Left cardiac atrium (tissue), 4 donors: ENCODE measurements around the gene RNF14. TPM values are rescaled to one million over a fixed set of nuclear protein-coding genes. Genes with fewer than 3 reads are reported as not detected.

Experiments
- ATAC-seq, 2 donors: fragments of 200-7000 bp; cut with Tn5 transposase; one replicate each; pipeline ENCODE4 v1.9.1; 2020; ENCODE audit warnings: mild to moderate bottlenecking in 2 of 2, moderate library complexity in 2 of 2
- DNase-seq: peaks from one replicate; pipeline ENCODE4 v3.0.0-alpha.2; 2020
- intact Hi-C, 2 donors: fragments of 100-400 bp; cut with DNase I; formaldehyde crosslinking; loops; one replicate each; pipeline versions ENCODE4 v1.14.1 to v1.15.1; 2022 to 2023
- total RNA-seq, 2 donors: library from RNA; stranded (reverse); fragmentation: NEBNext Ultra II Directional; extraction: Animal tissue kit (Norgen Biotek cat#: 25700); gene quantifications; one replicate each; pipeline ENCODE4 v1.2.1, GENCODE V29; 2021
- donor health status: DM: no; HTN: yes; CAD: no.
- donor health status: DM: no; HTN: yes; CAD: no; lungs with severe emphysema.
- donor health status: DM: yes; HTN: yes; CAD: no.
- donor health status: Dilated cardiomyopathy.

RNF14 gene
- total RNA-seq, 2 donors from 2014 or later: 71.8 to 87.4 TPM

GRCh38 chr5:141944076-141944475 lies 24.8 kb upstream of the RNF14 start:
- DNase-seq (no peak), ATAC-seq (no peak)
- intact Hi-C loops: no loop called here

GRCh38 chr5:141945511-141946051 lies 23.3 kb upstream of the RNF14 start:
- DNase-seq (peak; percentile 42), ATAC-seq (peak; percentile 32 to 45)
- intact Hi-C loops: no loop called here

GRCh38 chr5:141947316-141947715 lies 21.6 kb upstream of the RNF14 start:
- ATAC-seq: no peak
- intact Hi-C loops: no loop called here
- DNase-seq: no peak

GRCh38 chr5:141948812-141949211 lies 20.1 kb upstream of the RNF14 start:
- intact Hi-C loops: no loop called here
- DNase-seq (no peak), ATAC-seq (no peak)

- intact Hi-C loops: no loop called here
- no peak for DNase-seq
- ATAC-seq: no peak
Measured at GRCh38 chr5:141949511-141949910, 19.4 kb upstream of the RNF14 start.

- ATAC-seq (no peak), DNase-seq (no peak)
- intact Hi-C loops: loop anchor here in 1 of 2 donors (10.0 kb wide), 1 partner anchor 66 kb away; no protein-coding TSS in a partner anchor
Measured at GRCh38 chr5:141950207-141951005, 18.5 kb upstream of the RNF14 start.

- DNase-seq (no peak), ATAC-seq (peak; percentile 15 to 43)
- intact Hi-C loops: loop anchor here in 1 of 2 donors (10.0 kb wide), 1 partner anchor 67 kb away; no protein-coding TSS in a partner anchor
Measured at GRCh38 chr5:141951332-141951781, 17.5 kb upstream of the RNF14 start.

- intact Hi-C loops: loop anchor here in 1 of 2 donors (10.0 kb wide), 1 partner anchor 67 kb away; no protein-coding TSS in a partner anchor
- no peak for DNase-seq
- no peak for ATAC-seq
Measured at GRCh38 chr5:141952020-141952419, 16.9 kb upstream of the RNF14 start.

- DNase-seq (no peak), ATAC-seq (no peak)
- intact Hi-C loops: loop anchor here in 1 of 2 donors (10.0 kb wide), 1 partner anchor 69 kb away; no protein-coding TSS in a partner anchor
Measured at GRCh38 chr5:141954194-141954593, 14.7 kb upstream of the RNF14 start.

- intact Hi-C loops: loop anchor here (5.0 to 10.0 kb wide), 2 partner anchors 73 to 80 kb away; partner anchors contain the start of gene PCDH1 (in 1 of the 2)
- DNase-seq: no peak
- no peak for ATAC-seq
Measured at GRCh38 chr5:141957367-141957996, 11.4 kb upstream of the RNF14 start.

GRCh38 chr5:141958113-141958512 lies 10.8 kb upstream of the RNF14 start, which contains the start of gene PCDH12:
Gene PCDH12 (minus strand): TSS chr5:141958202. CDS start chr5:141957851, 351 bp downstream.
- DNase-seq: peak; percentile 71
- ATAC-seq: peak; percentile 58 to 61
- intact Hi-C loops: loop anchor here (5.0 to 10.0 kb wide), 2 partner anchors 73 to 81 kb away; partner anchors contain the start of gene PCDH1 (in 1 of the 2)

GRCh38 chr5:141958546-141959172 lies 10.2 kb upstream of the RNF14 start:
- DNase-seq: peak; percentile 62
- intact Hi-C loops: loop anchor here (1.0 to 10.0 kb wide), 3 partner anchors 35 to 81 kb away; partner anchors contain the start of genes DELE1 (in 1 of the 2) and PCDH1 (in 1 of the 2)

GRCh38 chr5:141960018-141960417 lies 8.9 kb upstream of the RNF14 start:
- ATAC-seq (no peak), DNase-seq (no peak)
- intact Hi-C loops: loop anchor here (1.0 to 5.0 kb wide), 2 partner anchors 268 kb away; no protein-coding TSS in a partner anchor

More at GRCh38 chr5:141958546-141959172, 10.2 kb upstream of the RNF14 start:
- peak in 1 of 2 donors; percentile 67 for ATAC-seq

GRCh38 chr5:141960449-141961323 lies 8.2 kb upstream of the RNF14 start:
- peak; percentile 90 for DNase-seq
- intact Hi-C loops: loop anchor here (1.0 to 5.0 kb wide), 2 partner anchors 268 kb away; no protein-coding TSS in a partner anchor
- peak; percentile 84 to 92 for ATAC-seq

- intact Hi-C loops: loop anchor here in 1 of 2 donors (5.0 kb wide), 1 partner anchor 269 kb away; no protein-coding TSS in a partner anchor
- ATAC-seq: no peak
- DNase-seq: no peak
Measured at GRCh38 chr5:141961466-141961865, 7.4 kb upstream of the RNF14 start.

GRCh38 chr5:141963701-141964100 lies 5.2 kb upstream of the RNF14 start:
- intact Hi-C loops: loop anchor here in 1 of 2 donors (5.0 kb wide), 1 partner anchor 271 kb away; no protein-coding TSS in a partner anchor
- ATAC-seq: no peak
- no peak for DNase-seq

GRCh38 chr5:141965071-141965470 lies 3.8 kb upstream of the RNF14 start:
- ATAC-seq (no peak), DNase-seq (no peak)
- intact Hi-C loops: no loop called here
